ENCODE results near the gene GRID1.

DNA sequence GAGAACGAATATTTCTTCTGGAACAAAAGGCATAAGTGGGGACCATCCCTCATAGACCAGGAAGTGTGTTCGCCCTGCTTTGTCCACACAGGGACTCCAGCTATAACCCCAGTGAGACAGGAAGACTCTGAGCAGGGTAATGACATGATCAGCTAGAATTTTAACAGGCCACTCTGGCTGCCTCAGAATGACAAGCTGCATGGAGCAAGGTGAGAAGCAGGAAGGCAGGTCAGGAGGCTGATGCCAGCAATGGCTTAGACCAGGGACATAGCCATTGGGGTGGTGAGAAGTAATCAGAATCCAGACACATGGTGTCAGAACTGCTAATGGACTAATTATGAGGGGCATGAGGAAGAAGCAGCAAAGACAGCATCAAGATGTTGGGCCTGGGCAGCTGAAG, 264.6 kb downstream of the GRID1 start:
- no peak for TF ChIP-seq POLR2A (IDR thresholded peaks at IDR 0.05)
- TF ChIP-seq, protein P1, sequence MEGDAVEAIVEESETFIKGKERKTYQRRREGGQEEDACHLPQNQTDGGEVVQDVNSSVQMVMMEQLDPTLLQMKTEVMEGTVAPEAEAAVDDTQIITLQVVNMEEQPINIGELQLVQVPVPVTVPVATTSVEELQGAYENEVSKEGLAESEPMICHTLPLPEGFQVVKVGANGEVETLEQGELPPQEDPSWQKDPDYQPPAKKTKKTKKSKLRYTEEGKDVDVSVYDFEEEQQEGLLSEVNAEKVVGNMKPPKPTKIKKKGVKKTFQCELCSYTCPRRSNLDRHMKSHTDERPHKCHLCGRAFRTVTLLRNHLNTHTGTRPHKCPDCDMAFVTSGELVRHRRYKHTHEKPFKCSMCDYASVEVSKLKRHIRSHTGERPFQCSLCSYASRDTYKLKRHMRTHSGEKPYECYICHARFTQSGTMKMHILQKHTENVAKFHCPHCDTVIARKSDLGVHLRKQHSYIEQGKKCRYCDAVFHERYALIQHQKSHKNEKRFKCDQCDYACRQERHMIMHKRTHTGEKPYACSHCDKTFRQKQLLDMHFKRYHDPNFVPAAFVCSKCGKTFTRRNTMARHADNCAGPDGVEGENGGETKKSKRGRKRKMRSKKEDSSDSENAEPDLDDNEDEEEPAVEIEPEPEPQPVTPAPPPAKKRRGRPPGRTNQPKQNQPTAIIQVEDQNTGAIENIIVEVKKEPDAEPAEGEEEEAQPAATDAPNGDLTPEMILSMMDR (IDR thresholded peaks at IDR 0.05), result no peak

Measured in esophagus squamous epithelium (tissue), 4 donors.